Caco-2 (cell line): Measurements from ENCODE around the gene ARHGAP29. TPM values are rescaled to one million over a fixed set of nuclear protein-coding genes. Genes with fewer than 3 reads are reported as not detected.

Experiments used
- BruUV-seq: library from RNA; stranded (reverse); fragments of 400-500 nt; replicated peaks from 2 replicates; lab custom pipeline; 2021; lab: Mats Ljungman, UMichigan
- CTCF ChIA-PET: fragments of 300-600 bp; sonication (Branson Sonifier 250); formaldehyde crosslinking; loops from one replicate; lab custom pipeline; 2022; ENCODE audit warnings: antibody characterized with exemption; lab: Charles Lee
- POLR2A ChIA-PET: fragments of 300-600 bp; sonication (Branson Sonifier 250); formaldehyde crosslinking; loops from one replicate; lab custom pipeline; 2022; ENCODE audit warnings: antibody characterized with exemption; lab: Charles Lee
- DNase-seq, 2 experiments: peaks; one replicate each; pipeline versions ENCODE4 v3.0.0 to v3.0.0-alpha.2; 2020 to 2022
- H3K27me3 ChIP-seq: replicated peaks from 2 replicates; pipeline ENCODE4 v1.6.0; 2011; ENCODE audit warnings: low read length; ENCODE audit not compliant: control insufficient read depth, insufficient read depth
- H3K36me3 ChIP-seq: 2 replicates; pipeline ENCODE4 v1.5.1; 2011; ENCODE audit warnings: low read length; ENCODE audit not compliant: control insufficient read depth, insufficient read depth
- H3K4me1 ChIP-seq: fragments of 250-450 bp; sonication (Bioruptor Pico); 2 replicates; pipeline ENCODE4 v1.5.1; 2020; ENCODE audit warnings: mild to moderate bottlenecking
- H3K4me3 ChIP-seq: 2 replicates; pipeline ENCODE4 v1.5.1; 2011; ENCODE audit warnings: low read depth, mild to moderate bottlenecking, control low read depth, low read length
- H3K9me3 ChIP-seq: fragments of 250-450 bp; sonication (Bioruptor Pico); 2 replicates; pipeline ENCODE4 v1.5.1; 2020; ENCODE audit warnings: mild to moderate bottlenecking, moderate library complexity
- H3K27ac Mint-ChIP-seq: one replicate; pipeline ENCODE4 v1.8.0; 2022; ENCODE audit warnings: mixed read lengths; ENCODE audit not compliant: unreplicated experiment
- H3K27me3 Mint-ChIP-seq: one replicate; pipeline ENCODE4 v1.8.0; 2022; ENCODE audit warnings: mixed read lengths; ENCODE audit not compliant: insufficient read depth, unreplicated experiment
- H3K36me3 Mint-ChIP-seq: one replicate; pipeline ENCODE4 v1.8.0; 2022; ENCODE audit warnings: mild to moderate bottlenecking, mixed read lengths; ENCODE audit not compliant: insufficient read depth, unreplicated experiment
- H3K4me1 Mint-ChIP-seq: one replicate; pipeline ENCODE4 v1.8.0; 2022; ENCODE audit warnings: low read depth, mixed read lengths; ENCODE audit not compliant: unreplicated experiment
- H3K4me3 Mint-ChIP-seq: one replicate; pipeline ENCODE4 v1.8.0; 2022; ENCODE audit warnings: mild to moderate bottlenecking, moderate library complexity, mixed read lengths; ENCODE audit not compliant: unreplicated experiment
- H3K9me3 Mint-ChIP-seq: one replicate; pipeline ENCODE4 v1.8.0; 2022; ENCODE audit warnings: mixed read lengths; ENCODE audit not compliant: unreplicated experiment
- intact Hi-C: fragments of 100-400 bp; cut with micrococcal nuclease; formaldehyde crosslinking; loops from one replicate; pipeline ENCODE4 v1.10.0; 2022; ENCODE audit not compliant: unreplicated experiment
- total RNA-seq: library from RNA; stranded (reverse); gene quantifications from 2 replicates; pipeline ENCODE4 v1.2.3, GENCODE V29; 2022
- TF ChIP-seq, protein P1 (sequence below), 2 experiments: fragments of 200-600 bp in 1 of 2; IDR thresholded peaks; 1 replicate in 1 of 2; 2 replicates in 1 of 2; pipeline versions ENCODE4 v1.5.1 to v1.8.0; 2011 to 2022; ENCODE audit warnings: antibody characterized with exemption in 1 of 2, control low read depth in 1 of 2, inconsistent platforms in 1 of 2, low read depth in 1 of 2, low read length in 1 of 2, mild to moderate bottlenecking in 1 of 2, moderate library complexity in 1 of 2; ENCODE audit not compliant: insufficient read depth in 1 of 2, severe bottlenecking in 1 of 2, unreplicated experiment in 1 of 2

ARHGAP29 gene
- total RNA-seq, 1 experiment from 2014 or later, result 30.3 TPM

DNA sequence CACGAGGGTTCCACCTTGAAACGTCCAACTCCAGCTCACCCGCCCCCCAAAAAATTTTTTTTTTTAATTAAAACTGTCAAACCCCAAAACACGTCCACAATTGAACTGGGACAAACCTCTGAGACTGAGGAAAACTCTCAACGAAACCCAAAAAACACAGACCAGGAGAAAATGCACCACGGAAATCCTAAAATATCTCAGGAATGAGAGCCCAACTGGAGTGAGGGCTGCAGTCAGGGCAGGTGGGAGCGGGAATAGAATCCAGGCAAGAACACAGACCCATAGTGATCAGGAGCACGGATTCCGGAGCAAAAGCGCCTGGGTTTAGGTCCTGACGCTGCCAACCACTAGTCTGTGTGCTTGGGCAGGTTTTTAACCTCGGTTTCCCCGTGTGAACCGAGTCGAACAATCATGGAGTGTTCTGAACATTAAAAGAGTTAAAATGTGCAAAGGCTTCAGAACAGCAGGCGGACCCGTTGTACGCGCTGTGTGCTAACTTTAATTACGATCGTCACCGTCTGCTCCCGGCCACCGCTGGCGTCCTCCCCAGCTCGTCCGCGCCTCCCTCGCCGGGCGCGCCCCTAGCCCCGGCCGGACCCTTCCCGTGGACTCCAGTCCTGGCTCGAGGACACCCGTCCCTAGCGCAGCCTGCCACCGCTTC is 624 bp downstream of the ARHGAP29 start:
- CTCF ChIA-PET, result interaction anchor here (0.6 to 3.3 kb wide), 11 partner anchors 78 to 227 kb away, joined by 3 to 22 read pairs (median 5); no protein-coding TSS in a partner anchor
- no peaks in the 10 kb centered on the region for H3K36me3 ChIP-seq

DNA sequence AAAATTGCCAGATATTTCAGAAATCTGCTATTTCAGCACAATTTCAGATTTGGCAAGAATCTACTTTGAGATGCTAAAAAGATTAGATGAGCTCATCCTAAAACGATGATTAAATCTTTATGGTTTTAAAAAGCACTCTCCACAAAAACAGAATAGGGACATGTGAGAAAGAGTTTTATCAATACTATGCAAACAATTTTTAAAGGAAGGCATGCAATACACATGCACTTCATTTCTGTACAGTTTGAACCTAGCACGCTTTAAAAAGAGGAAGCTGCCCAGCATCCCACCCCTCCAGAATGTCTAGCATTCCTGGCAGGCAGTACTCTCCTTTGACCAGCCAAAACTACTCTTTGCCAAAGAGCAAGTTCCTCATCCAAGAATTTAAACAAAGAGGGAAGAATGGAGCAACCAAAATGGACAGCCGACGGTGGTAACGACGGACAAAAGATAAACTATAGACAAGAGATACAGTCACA is 1.3 kb downstream of the ARHGAP29 start:
- CTCF ChIA-PET, result interaction anchor here (0.7 to 3.3 kb wide), 5 partner anchors 100 to 227 kb away, joined by 3 to 22 read pairs (median 3); no protein-coding TSS in a partner anchor
- H3K36me3 ChIP-seq, result no peaks in the 10 kb centered on the region
- intact Hi-C loops, result loop anchor here (2.0 kb wide), 1 partner anchor 99 kb away; no protein-coding TSS in a partner anchor
- peaks cover 54% of the 10 kb centered on the region for H3K4me1 ChIP-seq
- POLR2A ChIA-PET, result no interaction called here
- DNase-seq, result no peak
- Mint-ChIP-seq H3K9me3 (no peaks in the 10 kb centered on the region), H3K27ac (peak overlapping the region; percentile 85), H3K27me3 (no peaks in the 10 kb centered on the region), H3K36me3 (peaks cover 20% of the 10 kb centered on the region), H3K4me1 (peaks cover 51% of the 10 kb centered on the region), H3K4me3 (peak overlapping the region; percentile 88)
- TF ChIP-seq, protein P1, sequence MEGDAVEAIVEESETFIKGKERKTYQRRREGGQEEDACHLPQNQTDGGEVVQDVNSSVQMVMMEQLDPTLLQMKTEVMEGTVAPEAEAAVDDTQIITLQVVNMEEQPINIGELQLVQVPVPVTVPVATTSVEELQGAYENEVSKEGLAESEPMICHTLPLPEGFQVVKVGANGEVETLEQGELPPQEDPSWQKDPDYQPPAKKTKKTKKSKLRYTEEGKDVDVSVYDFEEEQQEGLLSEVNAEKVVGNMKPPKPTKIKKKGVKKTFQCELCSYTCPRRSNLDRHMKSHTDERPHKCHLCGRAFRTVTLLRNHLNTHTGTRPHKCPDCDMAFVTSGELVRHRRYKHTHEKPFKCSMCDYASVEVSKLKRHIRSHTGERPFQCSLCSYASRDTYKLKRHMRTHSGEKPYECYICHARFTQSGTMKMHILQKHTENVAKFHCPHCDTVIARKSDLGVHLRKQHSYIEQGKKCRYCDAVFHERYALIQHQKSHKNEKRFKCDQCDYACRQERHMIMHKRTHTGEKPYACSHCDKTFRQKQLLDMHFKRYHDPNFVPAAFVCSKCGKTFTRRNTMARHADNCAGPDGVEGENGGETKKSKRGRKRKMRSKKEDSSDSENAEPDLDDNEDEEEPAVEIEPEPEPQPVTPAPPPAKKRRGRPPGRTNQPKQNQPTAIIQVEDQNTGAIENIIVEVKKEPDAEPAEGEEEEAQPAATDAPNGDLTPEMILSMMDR (IDR thresholded peaks at IDR 0.05; ENCODE audit: insufficient read depth in 1 of 2, low read depth in 1 of 2, low read length in 1 of 2, severe bottlenecking in 1 of 2, unreplicated experiment in 1 of 2), result no peak
- H3K27me3 ChIP-seq, result no peaks in the 10 kb centered on the region
- H3K9me3 ChIP-seq, result no peaks in the 10 kb centered on the region
- H3K4me3 ChIP-seq, result peak overlapping the region; percentile 81
- no TSS peak for BruUV-seq

More for the DNA sequence above, 624 bp downstream of the ARHGAP29 start:
- Histone ChIP-seq H3K4me3 (peak overlapping the region; percentile 81), H3K4me1 (peaks cover 54% of the 10 kb centered on the region), H3K27me3 (no peaks in the 10 kb centered on the region), H3K9me3 (no peaks in the 10 kb centered on the region)
- no TSS peak for BruUV-seq
- intact Hi-C loops, result loop anchor here (1.0 to 2.0 kb wide), 3 partner anchors 11 to 120 kb away; no protein-coding TSS in a partner anchor
- Mint-ChIP-seq H3K9me3 (no peaks in the 10 kb centered on the region), H3K36me3 (peaks cover 20% of the 10 kb centered on the region), H3K4me3 (peak overlapping the region; percentile 88), H3K4me1 (peaks cover 47% of the 10 kb centered on the region), H3K27ac (peak overlapping the region; percentile 85), H3K27me3 (no peaks in the 10 kb centered on the region)
- POLR2A ChIA-PET, result interaction anchor here (0.5 to 1.7 kb wide), 8 partner anchors 10 to 226 kb away, joined by 3 to 9 read pairs (median 3); no protein-coding TSS in a partner anchor
- peak; percentile 34 to 50 for DNase-seq
- TF ChIP-seq, protein P1 (IDR thresholded peaks at IDR 0.05; ENCODE audit: insufficient read depth in 1 of 2, low read depth in 1 of 2, low read length in 1 of 2, severe bottlenecking in 1 of 2, unreplicated experiment in 1 of 2), result no peak

DNA sequence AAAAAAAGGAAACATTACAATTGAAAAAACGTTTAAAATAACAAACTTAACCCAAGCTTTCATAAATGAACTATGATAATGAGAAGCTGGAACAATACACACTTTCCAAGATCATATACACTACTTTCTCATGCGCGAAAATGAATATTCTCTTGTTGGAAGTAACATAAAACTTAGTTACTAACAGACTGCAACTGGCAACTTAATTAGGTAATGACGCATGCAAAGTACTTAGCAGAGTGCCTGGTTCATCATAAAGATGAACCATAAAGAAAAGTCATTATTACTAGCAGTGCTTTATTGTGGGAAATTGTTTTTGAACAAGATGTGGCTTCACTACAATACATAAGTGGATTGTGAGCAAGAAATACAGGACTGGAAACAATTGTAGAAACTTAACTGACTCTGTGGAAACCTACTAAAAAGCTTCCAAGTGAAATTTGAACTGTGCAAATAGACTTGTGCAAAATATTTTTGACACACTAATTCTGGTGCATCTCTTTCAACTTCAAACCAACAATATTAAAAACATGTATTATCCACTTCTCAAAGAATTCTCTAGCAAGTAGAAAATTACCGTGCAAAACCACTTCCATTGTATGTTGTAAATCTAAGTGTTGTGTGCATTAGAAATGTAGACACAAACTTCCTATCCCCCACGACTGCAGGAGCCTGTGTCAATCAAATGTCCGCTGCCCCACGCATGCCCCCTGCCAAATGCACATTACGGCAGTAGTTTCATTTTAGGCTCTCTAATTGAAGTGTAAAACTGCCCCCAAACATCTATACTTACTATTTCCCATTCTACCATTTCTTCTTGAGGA is 2.0 kb downstream of the ARHGAP29 start:
- ChIA-PET CTCF (interaction anchor here (0.8 to 3.3 kb wide), 2 partner anchors 101 to 190 kb away, joined by 3 to 22 read pairs; no protein-coding TSS in a partner anchor), POLR2A (no interaction called here)
- H3K9me3 ChIP-seq, result no peaks in the 10 kb centered on the region
- no peak overlapping the region for H3K27ac Mint-ChIP-seq
- no peaks in the 10 kb centered on the region for H3K36me3 ChIP-seq
- peaks cover 20% of the 10 kb centered on the region for H3K36me3 Mint-ChIP-seq
- H3K4me3 Mint-ChIP-seq, result peak overlapping the region; percentile 88
- no peak for DNase-seq
- peaks cover 45% of the 10 kb centered on the region for H3K4me1 Mint-ChIP-seq
- BruUV-seq, result TSS peak; percentile 23
- no peaks in the 10 kb centered on the region for H3K27me3 ChIP-seq
- H3K4me3 ChIP-seq, result peak overlapping the region; percentile 81; the same call in 1 of the 2 replicates
- TF ChIP-seq, protein P1 (IDR thresholded peaks at IDR 0.05; ENCODE audit: insufficient read depth in 1 of 2, low read depth in 1 of 2, low read length in 1 of 2, severe bottlenecking in 1 of 2, unreplicated experiment in 1 of 2), result no peak
- H3K4me1 ChIP-seq, result peaks cover 54% of the 10 kb centered on the region
- H3K27me3 Mint-ChIP-seq, result no peaks in the 10 kb centered on the region
- intact Hi-C loops, result loop anchor here (2.0 kb wide), 1 partner anchor 99 kb away; no protein-coding TSS in a partner anchor
- H3K9me3 Mint-ChIP-seq, result no peaks in the 10 kb centered on the region
